Subcutaneous abdominal adipose tissue (tissue), 5 donors: Measurements from ENCODE around the gene SBNO2.

ENCODE experiments used
- H3K27ac ChIP-seq: one replicate; pipeline ENCODE4 v1.7.0; 2013; ENCODE audit warnings: low read depth, mild to moderate bottlenecking, inconsistent platforms, low read length, moderate library complexity
- H3K27me3 ChIP-seq, 5 donors: one replicate each; pipeline ENCODE4 v1.7.0; 2013; ENCODE audit warnings: low read length in 5 of 5, inconsistent platforms in 1 of 5; ENCODE audit not compliant: control insufficient read depth in 5 of 5, insufficient read depth in 4 of 5
- H3K36me3 ChIP-seq, 5 donors: one replicate each; pipeline ENCODE4 v1.7.0; 2013; ENCODE audit warnings: low read length in 5 of 5; ENCODE audit not compliant: control insufficient read depth in 5 of 5, insufficient read depth in 5 of 5
- H3K4me1 ChIP-seq, 5 donors: one replicate each; pipeline ENCODE4 v1.7.0; 2013; ENCODE audit warnings: low read length in 5 of 5, mild to moderate bottlenecking in 3 of 5, moderate library complexity in 1 of 5; ENCODE audit not compliant: control insufficient read depth in 5 of 5, insufficient read depth in 5 of 5
- H3K4me3 ChIP-seq, 5 donors: one replicate each; pipeline ENCODE4 v1.7.0; 2013; ENCODE audit warnings: low read length in 5 of 5, low read depth in 1 of 5
- H3K9ac ChIP-seq, 5 donors: one replicate each; pipeline ENCODE4 v1.7.0; 2013; ENCODE audit warnings: low read length in 5 of 5, mild to moderate bottlenecking in 4 of 5, moderate library complexity in 3 of 5
- H3K9me3 ChIP-seq, 5 donors: one replicate each; pipeline ENCODE4 v1.7.0; 2013; ENCODE audit warnings: low read length in 5 of 5; ENCODE audit not compliant: control insufficient read depth in 5 of 5
- donor health status: healthy.
- donor health status: healthy.
- donor health status: healthy.
- donor health status: healthy.
- donor health status: healthy.

Gene SBNO2

DNA sequence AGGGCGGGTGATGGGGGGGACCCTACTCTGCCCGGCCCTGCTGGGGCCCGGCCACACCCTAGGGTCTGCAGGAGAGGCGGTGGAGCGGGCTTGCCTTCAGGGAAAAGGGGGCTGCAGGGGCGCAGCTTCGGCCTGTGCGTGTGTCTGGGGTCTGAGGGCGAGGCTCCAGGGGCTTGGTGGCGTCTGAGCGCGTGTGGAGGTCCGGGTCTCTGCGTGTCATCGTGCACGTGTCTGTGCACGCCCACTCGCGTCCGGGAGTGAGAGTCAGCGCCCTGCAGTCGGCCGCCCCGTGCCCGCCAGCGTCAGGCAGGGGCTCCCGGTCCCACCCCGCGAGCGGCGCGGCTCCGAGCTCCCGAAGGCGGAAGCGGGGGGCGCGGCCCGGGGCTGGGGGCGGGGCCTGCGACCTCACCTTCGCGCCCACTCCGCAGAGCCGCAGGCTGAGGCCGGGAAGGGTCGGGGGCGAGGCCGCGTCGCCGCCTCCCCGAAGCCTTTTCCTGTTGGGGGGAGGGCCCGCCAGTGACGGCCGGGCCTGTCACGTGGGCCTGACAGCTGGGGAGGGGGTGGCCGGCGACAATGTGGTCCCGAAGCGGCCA is 107.2 kb downstream of the SBNO2 start, which contains the start of gene ARHGAP45:
Gene ARHGAP45, plus strand, starts transcription at position 420 of the 593 bp plus-strand sequence. CDS start 239 bp downstream, outside the sequence.
- H3K4me1 ChIP-seq: peaks cover 0 to 60% (median 45%) of the 10 kb centered on the region in 5 donors
- H3K4me3 ChIP-seq: peak within 1 kb of the TSS in 4 of 5 donors; percentile 11 to 67 (median 48)
- no peaks in the 10 kb centered on the region for H3K9me3 ChIP-seq
- H3K27me3 ChIP-seq: peaks cover 0 to 49% (median 6%) of the 10 kb centered on the region in 5 donors
- H3K27ac ChIP-seq: no peak within 1 kb of the TSS
- H3K36me3 ChIP-seq: peaks cover 0 to under 1% (median 0%) of the 10 kb centered on the region in 5 donors
- H3K9ac ChIP-seq: peak within 1 kb of the TSS in 4 of 5 donors; percentile 35 to 62 (median 52)

- no peaks in the 10 kb centered on the region for H3K9me3 ChIP-seq
- no peak overlapping the region for H3K9ac ChIP-seq
- peaks cover 0 to 49% (median 6%) of the 10 kb centered on the region in 5 donors for H3K27me3 ChIP-seq
- H3K4me3 ChIP-seq: peak overlapping the region in 2 of 5 donors; percentile 55 to 67
- H3K27ac ChIP-seq: no peak overlapping the region
- H3K4me1 ChIP-seq: peaks cover 0 to 54% (median 45%) of the 10 kb centered on the region in 5 donors
- H3K36me3 ChIP-seq: peaks cover 0 to 3% (median 0%) of the 10 kb centered on the region in 5 donors
These were observed 107.8 kb downstream of the SBNO2 start for GRCh38 chr19:1066251-1066747.

DNA sequence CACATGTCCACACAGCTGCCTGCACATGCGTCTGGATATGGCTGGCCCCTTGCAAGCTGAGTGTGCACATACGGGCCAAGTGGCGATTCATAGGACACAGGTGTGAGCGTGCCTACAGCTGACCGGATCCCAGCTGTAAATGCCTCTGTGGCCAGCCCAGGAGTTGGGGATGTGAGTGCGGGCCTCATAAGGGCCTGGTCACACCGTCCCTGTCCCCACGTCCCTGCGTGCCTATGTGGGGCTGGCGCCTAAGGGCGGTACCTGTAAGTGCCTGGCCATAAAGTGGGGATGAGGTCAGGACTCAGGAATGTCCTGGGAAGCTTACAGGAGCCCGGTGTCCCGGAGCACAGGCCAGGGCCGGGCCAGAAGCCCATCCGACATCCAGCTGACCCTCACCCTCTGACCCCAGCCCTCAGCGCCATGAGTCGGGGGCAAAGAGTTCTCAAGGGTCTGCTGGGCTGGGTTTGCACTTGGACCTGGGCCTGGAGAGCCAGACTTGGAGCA is 108.4 kb downstream of the SBNO2 start:
- no peak overlapping the region for H3K27ac ChIP-seq
- peaks cover 0 to 50% (median 42%) of the 10 kb centered on the region in 5 donors for H3K4me1 ChIP-seq
- peaks cover 0 to under 1% (median 0%) of the 10 kb centered on the region in 5 donors for H3K9me3 ChIP-seq

DNA sequence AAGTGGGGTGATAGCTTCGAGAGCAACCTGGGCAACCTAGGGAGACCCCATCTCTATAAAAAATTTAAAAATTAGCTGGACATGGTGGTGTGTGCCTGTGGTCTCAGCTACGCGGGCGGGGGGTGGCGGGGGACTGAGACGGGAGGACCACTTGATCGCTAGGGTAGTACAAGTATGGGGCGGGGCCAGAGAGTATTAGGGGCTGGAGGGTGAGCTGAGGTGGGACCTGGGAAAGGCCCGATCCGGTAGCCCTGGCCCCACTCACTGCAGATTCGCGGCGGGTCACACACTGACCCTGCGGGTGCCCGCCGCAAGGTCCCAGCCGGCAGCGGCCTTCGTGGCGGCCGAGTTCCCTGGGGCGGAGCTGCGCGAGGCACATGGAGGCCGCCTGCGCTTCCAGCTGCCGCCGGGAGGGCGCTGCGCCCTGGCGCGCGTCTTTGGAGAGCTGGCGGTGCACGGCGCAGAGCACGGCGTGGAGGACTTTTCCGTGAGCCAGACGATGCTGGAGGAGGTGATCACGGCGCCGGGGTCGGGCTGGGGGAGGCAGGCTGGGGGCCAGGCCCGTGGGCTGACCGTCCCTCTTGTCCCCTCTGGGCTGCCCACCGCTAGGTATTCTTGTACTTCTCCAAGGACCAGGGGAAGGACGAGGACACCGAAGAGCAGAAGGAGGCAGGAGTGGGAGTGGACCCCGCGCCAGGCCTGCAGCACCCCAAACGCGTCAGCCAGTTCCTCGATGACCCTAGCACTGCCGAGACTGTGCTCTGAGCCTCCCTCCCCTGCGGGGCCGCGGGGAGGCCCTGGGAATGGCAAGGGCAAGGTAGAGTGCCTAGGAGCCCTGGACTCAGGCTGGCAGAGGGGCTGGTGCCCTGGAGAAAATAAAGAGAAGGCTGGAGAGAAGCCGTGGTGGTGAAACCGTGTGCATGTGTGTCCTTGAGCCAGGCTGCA is 109.1 kb downstream of the SBNO2 start:
- H3K4me3 ChIP-seq: peak overlapping the region in 1 of 5 donors; percentile 11
- H3K36me3 ChIP-seq: peaks cover 0 to 3% (median 0%) of the 10 kb centered on the region in 5 donors
- H3K4me1 ChIP-seq: peaks cover 0 to 47% (median 39%) of the 10 kb centered on the region in 5 donors
- H3K27me3 ChIP-seq: peaks cover 0 to 44% (median 0%) of the 10 kb centered on the region in 5 donors
- H3K27ac ChIP-seq: no peak overlapping the region
- H3K9me3 ChIP-seq: peaks cover 0 to 2% (median under 1%) of the 10 kb centered on the region in 5 donors
- no peak overlapping the region for H3K9ac ChIP-seq

More for the DNA sequence above, 108.4 kb downstream of the SBNO2 start:
- H3K36me3 ChIP-seq: peaks cover 0 to 3% (median 0%) of the 10 kb centered on the region in 5 donors
- H3K4me3 ChIP-seq: no peak overlapping the region
- H3K9ac ChIP-seq: no peak overlapping the region
- H3K27me3 ChIP-seq: peaks cover 0 to 45% (median 2%) of the 10 kb centered on the region in 5 donors

DNA sequence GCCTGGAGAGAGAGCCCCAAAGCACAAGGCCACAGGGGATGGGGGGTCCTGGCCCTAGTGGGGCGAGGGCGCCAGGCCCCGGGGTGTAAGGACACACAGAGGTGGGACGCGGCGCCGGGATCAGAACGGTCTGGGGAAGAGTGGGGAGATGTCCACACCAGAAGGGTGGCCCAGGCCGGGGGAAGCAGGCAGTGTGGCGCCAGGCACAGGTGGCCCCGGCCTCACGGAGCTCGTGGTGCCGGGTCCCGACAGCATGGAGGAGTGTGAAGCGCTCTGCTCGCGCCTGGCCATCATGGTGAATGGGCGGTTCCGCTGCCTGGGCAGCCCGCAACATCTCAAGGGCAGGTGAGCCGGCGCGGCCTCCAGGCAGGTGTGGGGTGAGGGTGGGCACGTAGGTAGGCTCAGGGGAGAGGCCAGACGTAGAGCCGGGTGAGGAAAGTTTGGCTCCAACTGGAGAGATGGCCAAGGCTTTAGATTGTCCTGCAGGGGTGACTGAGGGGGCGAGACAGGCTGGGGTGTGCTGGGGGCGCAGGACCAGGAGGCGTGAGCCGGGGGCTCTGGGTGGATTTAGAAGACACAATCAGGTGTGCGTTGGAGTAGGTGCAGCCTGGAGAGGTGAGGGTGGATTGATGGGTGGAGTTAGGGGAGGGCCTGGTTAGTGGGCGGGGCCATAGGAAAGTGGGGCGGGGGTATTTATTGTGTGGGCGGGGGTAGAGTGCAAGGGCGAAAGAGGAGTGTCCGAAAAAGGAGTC is 110.0 kb downstream of the SBNO2 start:
- peaks cover 0 to 5% (median 0%) of the 10 kb centered on the region in 5 donors for H3K36me3 ChIP-seq
- no peak overlapping the region for H3K9ac ChIP-seq
- H3K27ac ChIP-seq: no peak overlapping the region
- H3K4me1 ChIP-seq: peaks cover 0 to 38% (median 33%) of the 10 kb centered on the region in 5 donors
- H3K27me3 ChIP-seq: peaks cover 0 to 43% (median 0%) of the 10 kb centered on the region in 5 donors
- H3K9me3 ChIP-seq: peaks cover 0 to 6% (median 5%) of the 10 kb centered on the region in 5 donors
- H3K4me3 ChIP-seq: no peak overlapping the region

- H3K27me3 ChIP-seq: peaks cover 0 to 36% (median 0%) of the 10 kb centered on the region in 5 donors
- H3K9ac ChIP-seq: no peak overlapping the region
- H3K4me1 ChIP-seq: peaks cover 0 to 30% (median 27%) of the 10 kb centered on the region in 5 donors
- no peak overlapping the region for H3K27ac ChIP-seq
- H3K4me3 ChIP-seq: no peak overlapping the region
- peaks cover 4 to 13% (median 12%) of the 10 kb centered on the region in 5 donors for H3K9me3 ChIP-seq
- H3K36me3 ChIP-seq: peaks cover 0 to 10% (median 7%) of the 10 kb centered on the region in 5 donors
These were observed 110.8 kb downstream of the SBNO2 start for GRCh38 chr19:1063030-1063908.

DNA sequence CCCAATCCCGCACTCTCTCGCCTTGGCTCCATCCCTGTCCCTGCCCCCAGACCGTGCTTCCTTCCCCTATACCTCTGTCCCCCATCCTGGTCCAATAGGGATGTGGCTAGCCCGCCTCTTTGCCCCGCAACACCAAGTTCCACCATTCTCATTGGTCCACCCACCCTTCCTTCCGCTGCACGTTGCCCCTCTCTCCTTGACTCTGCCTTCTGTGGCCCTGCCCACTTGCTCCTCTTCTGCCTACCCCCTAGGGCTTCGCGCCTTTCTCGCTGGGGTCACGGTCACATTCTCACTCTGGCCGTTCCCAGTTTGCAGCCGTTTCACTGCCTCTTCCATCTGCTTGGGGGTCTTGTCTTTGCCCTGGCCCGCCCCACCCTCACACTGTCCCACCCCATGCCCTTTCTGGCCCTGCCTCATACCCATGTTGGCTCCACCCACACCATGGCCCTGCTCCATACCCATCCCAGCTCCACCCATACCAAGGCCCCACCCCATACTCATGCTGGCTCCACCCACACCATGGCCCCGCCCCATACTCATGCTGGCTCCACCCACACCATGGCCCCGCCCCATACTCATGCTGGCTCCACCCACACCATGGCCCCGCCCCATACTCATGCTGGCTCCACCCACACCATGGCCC is 111.6 kb downstream of the SBNO2 start:
- Histone ChIP-seq H3K4me3 (no peak overlapping the region), H3K36me3 (peaks cover 0 to 13% (median 10%) of the 10 kb centered on the region in 5 donors), H3K27ac (no peak overlapping the region), H3K4me1 (peaks cover 0 to 27% (median 25%) of the 10 kb centered on the region in 5 donors), H3K27me3 (peaks cover 0 to 29% (median 0%) of the 10 kb centered on the region in 5 donors), H3K9me3 (peaks cover 4 to 21% (median 20%) of the 10 kb centered on the region in 5 donors), H3K9ac (no peak overlapping the region)

- H3K27ac ChIP-seq: no peak overlapping the region
- H3K36me3 ChIP-seq: peaks cover 0 to 17% (median 13%) of the 10 kb centered on the region in 5 donors
- H3K27me3 ChIP-seq: peaks cover 0 to 24% (median 0%) of the 10 kb centered on the region in 5 donors
- no peak overlapping the region for H3K9ac ChIP-seq
- no peak overlapping the region for H3K4me3 ChIP-seq
- peaks cover 8 to 26% (median 25%) of the 10 kb centered on the region in 5 donors for H3K9me3 ChIP-seq
- peaks cover 0 to 22% (median 21%) of the 10 kb centered on the region in 5 donors for H3K4me1 ChIP-seq
These were observed 112.1 kb downstream of the SBNO2 start for GRCh38 chr19:1061987-1062386.
